Rectal smooth muscle tissue (tissue), 1 donor: ENCODE results near the gene ZCWPW1.
"Not testable (repeated sequence)": the region's sequence is repeated elsewhere in the genome, so short reads cannot be mapped to it uniquely, and the experiment has no call there.

Source experiments
- H3K27ac ChIP-seq: one replicate; pipeline ENCODE4 v1.7.0; 2013; ENCODE audit warnings: low read depth, low read length, inconsistent platforms
- H3K27me3 ChIP-seq: one replicate; pipeline ENCODE4 v1.7.0; 2013; ENCODE audit warnings: low read length; ENCODE audit not compliant: control insufficient read depth, insufficient read depth
- H3K36me3 ChIP-seq: one replicate; pipeline ENCODE4 v1.7.0; 2013; ENCODE audit warnings: low read length; ENCODE audit not compliant: control insufficient read depth, insufficient read depth
- H3K4me1 ChIP-seq: one replicate; pipeline ENCODE4 v1.7.0; 2013; ENCODE audit warnings: low read length; ENCODE audit not compliant: control insufficient read depth, insufficient read depth
- H3K4me3 ChIP-seq: one replicate; pipeline ENCODE4 v1.7.0; 2013; ENCODE audit warnings: low read length
- H3K9ac ChIP-seq: one replicate; pipeline ENCODE4 v1.7.0; 2013; ENCODE audit warnings: low read length

Gene ZCWPW1

DNA sequence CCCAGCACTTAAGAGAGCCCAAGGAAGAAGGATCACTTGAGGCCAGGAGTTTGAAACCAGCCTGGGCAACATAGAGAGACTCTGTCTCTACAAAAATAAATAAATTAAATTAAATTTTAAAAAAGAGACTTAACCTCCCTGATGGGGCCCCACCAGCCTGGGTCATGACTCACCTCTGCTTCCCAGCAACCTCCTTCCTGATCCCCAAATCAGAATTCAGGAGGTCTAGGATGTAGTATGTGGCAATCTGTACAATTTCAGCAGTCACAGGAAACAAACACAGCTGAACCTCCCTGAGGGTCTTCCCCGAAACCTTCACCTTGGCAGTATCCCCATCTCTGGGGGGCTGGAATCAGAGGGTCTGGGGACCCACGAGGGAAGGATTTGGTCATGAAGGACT is 17.5 kb upstream of the ZCWPW1 start:
- no peak overlapping the region for H3K9ac ChIP-seq
- H3K4me3 ChIP-seq: no peak overlapping the region
- no peaks in the 10 kb centered on the region for H3K36me3 ChIP-seq
- H3K27ac ChIP-seq: no peak overlapping the region
- no peaks in the 10 kb centered on the region for H3K4me1 ChIP-seq
- H3K27me3 ChIP-seq: peaks cover 3% of the 10 kb centered on the region

DNA sequence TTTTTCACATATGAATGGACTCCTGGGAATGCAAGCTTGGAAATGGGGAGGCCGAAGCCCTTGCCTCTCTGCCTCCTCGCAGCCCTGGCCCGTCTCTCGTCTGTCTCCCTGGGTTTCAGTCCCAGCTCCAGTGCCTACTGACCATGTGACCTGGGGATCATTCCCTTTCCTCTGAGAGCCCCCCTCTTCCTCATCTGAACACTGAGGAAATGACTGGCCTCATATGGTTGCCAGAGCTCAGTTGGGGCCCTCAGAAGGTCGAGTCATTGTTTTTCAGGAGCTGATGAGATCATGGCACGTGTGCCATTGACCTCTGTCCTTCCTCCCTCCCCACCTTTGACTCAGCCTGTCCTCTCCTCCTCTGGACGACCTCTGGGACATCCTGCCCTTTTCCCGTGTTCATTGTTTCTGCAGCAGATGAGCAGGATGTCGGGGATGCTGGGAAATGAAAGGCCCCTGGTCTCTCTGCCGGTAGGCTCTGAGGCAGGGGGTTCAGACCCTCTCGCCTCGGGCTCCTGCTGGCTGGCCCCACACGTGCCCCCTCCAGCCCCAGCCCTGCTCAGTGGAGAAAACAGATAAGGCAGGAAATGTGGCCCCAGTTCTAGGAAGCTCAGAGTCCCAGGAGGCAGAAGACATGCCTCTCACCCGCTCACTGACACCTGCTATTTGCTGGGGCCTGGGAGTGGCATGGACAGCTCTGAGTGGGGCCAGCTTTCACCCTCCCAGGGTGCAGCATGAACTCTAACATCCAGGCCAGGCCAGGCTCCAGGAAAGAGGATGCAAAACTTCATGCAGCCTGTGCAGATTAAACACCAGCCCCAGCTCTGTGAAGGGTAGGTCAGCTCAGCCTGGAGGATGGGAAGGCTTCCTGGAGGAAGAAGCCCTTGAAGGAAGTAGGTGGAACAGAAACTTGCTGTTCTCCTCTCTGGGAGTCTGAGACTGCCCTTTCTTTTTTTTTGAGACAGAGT is 16.1 kb upstream of the ZCWPW1 start:
- Histone ChIP-seq H3K9ac (no peak overlapping the region), H3K27ac (no peak overlapping the region), H3K27me3 (peaks cover 3% of the 10 kb centered on the region), H3K36me3 (no peaks in the 10 kb centered on the region), H3K4me1 (no peaks in the 10 kb centered on the region), H3K4me3 (no peak overlapping the region)

DNA sequence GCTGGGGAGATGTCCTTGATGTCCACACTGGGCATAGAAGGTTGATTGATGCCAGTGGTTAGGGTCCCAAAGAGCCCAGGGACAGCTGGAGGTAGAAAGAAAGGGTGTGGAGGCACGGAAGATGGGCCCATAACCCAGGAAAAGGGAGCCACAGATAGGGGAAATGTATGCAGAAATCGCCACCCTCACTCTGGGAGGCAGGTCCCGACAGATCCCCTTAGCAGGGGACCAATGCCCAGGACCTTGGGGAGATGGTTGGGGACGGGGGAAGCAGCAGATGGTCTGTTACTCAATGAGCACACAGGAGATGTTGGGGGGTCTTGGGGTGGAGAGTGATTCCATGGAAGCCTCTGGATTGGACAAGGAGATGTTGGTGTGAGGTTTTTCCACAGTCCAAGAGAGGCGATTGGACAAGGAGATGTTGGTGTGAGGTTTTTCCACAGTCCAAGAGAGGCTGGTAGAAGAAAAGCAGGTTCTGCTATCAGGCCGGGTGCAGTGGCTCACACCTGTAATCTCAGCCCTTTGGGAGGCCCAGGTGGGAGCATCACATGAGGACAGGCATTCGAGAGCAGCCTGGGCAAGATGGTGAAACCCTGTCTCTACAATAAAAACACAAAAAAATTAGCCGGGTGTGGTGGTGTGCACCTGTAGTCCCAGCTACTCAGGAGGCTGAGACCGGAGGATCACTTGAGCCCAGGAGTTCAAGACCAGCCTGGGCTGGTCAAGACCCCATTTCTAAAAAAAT is 14.8 kb upstream of the ZCWPW1 start:
- H3K27ac ChIP-seq: no peak overlapping the region
- no peak overlapping the region for H3K9ac ChIP-seq

DNA sequence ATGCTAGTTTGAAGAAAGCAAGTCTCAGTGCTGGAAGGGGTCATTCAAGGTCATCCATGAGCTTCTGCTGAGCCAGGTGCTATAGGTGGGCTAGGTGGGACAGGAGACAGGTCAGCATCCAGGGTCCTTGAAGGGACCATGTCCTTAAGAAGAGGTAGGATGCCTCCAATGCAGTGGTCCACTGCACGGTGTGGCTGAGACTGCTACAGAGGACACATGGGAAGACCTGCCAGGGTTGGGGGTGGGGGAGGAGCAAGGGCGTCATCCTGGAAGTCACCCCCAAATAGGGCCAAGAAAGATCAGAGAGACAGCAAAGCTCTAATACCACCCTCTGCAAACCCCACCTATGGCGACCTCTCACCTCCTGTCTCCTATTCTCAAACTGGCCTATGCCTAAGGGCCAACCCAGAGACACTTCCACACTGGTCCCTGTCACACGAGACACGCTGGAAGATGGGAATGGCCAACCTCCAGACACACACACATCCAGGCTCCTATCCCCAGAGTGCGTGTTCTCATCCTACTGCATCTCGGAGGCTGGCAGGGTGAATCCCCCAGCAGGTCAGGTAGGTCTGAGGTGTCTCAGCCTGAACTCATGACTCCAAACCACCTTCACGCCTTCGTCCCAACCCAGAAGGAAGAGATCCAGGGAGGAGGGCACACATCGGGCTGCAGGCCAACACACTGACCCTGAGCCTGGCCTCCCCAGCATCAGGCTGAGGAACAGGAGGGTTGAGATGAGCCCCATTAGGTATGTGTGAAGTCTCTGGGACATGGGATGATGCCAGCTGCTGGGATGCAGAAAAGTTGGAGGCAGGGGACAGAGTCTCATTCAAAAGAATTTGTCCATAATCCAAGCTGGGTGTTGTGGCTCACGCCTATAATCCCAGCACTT is 13.4 kb upstream of the ZCWPW1 start:
- Histone ChIP-seq H3K4me1 (no peaks in the 10 kb centered on the region), H3K9ac (no peak overlapping the region), H3K36me3 (no peaks in the 10 kb centered on the region), H3K27me3 (peaks cover 3% of the 10 kb centered on the region), H3K4me3 (no peak overlapping the region), H3K27ac (no peak overlapping the region)

More for the DNA sequence above, 14.8 kb upstream of the ZCWPW1 start:
- Histone ChIP-seq H3K36me3 (no peaks in the 10 kb centered on the region), H3K27me3 (peaks cover 3% of the 10 kb centered on the region), H3K4me3 (no peak overlapping the region), H3K4me1 (no peaks in the 10 kb centered on the region)

DNA sequence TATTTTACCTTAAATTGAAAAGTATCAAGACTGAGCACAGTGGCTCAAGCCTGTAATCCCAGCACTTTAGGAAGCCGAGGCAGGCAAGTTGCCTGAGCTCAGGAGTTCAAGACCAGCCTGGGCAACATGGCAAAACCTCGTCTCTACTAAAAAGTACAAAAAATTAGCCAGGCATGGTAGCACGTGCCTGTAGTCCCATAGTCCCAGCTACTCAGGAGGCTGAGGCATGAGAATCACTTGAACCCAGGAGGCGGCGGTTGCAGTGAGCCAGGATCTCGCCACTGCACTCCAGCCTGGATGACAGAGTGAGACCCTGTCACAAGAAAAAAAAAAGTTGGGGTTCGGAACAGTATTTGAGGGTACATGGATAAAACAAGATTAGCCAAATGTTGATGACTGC is 10.7 kb upstream of the ZCWPW1 start:
- H3K36me3 ChIP-seq, H3K9ac ChIP-seq, H3K27me3 ChIP-seq, H3K4me1 ChIP-seq, H3K4me3 ChIP-seq, H3K27ac ChIP-seq: not testable (repeated sequence)

DNA sequence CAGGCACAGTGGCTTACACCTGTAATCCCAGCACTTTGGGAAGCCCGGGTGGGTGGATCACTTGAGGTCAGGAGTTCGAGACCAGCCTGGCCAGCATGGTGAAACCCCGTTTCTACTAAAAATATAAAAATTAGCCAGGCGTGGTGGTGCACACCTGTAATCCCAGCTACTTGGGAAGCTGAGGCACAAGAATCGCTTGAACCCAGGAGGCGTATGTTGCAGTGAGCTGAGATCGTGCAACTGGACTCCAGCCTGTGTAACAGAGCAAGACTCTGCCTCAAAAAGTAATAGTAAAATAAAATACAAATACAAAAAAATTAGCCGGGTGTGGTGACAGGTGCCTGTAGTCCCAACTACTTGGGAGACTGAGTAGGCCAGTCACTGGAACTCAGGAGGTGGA is 10.2 kb upstream of the ZCWPW1 start:
- H3K27me3 ChIP-seq, H3K36me3 ChIP-seq: not testable (repeated sequence)

DNA sequence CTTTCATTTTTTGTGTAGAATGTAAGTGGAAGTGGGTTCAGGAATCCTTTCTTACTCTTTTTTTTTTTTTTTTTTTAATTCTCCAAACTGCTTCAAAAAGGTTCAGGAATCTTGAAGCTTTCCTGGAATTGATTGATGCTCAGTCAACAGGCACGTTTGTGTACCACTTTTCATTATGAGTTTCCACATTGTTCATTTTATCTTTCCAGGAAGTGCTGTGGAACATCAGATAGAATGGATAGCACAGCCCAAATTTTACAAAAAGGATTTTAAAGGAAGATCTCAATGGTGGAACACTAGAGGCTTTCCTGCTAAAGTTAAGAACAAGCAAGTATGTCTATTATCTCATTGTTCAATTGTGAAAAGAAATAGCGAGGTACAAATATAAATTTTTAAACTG is 9.7 kb upstream of the ZCWPW1 start:
- no peak overlapping the region for H3K27ac ChIP-seq
- no peak overlapping the region for H3K9ac ChIP-seq
- H3K36me3 ChIP-seq: peaks cover 5% of the 10 kb centered on the region
- H3K27me3 ChIP-seq: peaks cover 2% of the 10 kb centered on the region
- peaks cover 5% of the 10 kb centered on the region for H3K4me1 ChIP-seq
- H3K4me3 ChIP-seq: no peak overlapping the region

More for the DNA sequence above, 10.2 kb upstream of the ZCWPW1 start:
- not testable (repeated sequence) for H3K9ac ChIP-seq, H3K27ac ChIP-seq, H3K4me3 ChIP-seq, H3K4me1 ChIP-seq

DNA sequence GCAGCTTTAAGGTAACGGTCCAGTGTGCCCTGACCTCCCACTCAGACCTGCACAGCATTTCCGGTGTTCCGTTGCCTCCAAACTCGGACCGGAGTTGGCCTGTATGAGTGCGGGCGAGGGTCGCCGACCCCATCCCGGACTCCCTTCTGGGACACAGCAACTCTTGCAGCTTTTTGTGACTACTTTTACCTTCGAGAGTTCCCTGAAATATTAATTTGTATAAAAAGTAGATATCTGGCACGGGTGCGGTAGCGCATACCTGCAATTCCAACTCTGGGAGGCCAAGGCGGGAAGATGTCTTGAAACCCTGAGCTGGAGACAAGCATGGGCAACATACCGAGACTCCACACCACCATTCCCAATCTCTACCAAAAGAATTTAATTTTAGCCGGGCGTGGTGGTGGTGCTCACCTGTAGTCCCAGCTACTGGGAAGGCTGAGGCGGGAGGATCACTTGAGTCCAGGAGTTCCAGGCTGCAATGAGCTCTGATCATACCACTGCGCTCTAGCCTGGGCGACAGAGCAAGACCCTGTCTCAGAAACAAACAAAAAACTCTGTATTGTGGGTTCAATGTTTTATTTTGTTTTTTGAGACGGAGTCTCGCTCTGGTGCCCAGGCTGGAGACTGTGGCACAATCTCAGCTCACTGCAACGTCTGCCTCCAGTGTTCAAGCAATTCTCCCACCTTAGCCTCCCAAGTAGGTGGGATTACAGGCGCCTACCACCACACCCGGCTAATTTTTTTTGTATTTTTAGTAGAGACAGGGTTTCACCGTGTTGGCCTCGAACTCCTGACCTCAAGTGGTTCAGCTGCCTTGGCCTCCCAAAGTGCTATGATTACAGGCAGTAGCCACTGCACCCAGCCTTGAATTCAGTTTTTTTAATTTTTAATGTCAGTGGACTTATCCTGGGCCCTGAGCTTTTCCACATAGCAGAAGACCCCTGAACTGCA is 8.9 kb upstream of the ZCWPW1 start:
- no peak overlapping the region for H3K27ac ChIP-seq
- no peak overlapping the region for H3K4me3 ChIP-seq
- peaks cover 5% of the 10 kb centered on the region for H3K36me3 ChIP-seq
- no peak overlapping the region for H3K9ac ChIP-seq
- H3K4me1 ChIP-seq: peaks cover 5% of the 10 kb centered on the region
- H3K27me3 ChIP-seq: no peaks in the 10 kb centered on the region

DNA sequence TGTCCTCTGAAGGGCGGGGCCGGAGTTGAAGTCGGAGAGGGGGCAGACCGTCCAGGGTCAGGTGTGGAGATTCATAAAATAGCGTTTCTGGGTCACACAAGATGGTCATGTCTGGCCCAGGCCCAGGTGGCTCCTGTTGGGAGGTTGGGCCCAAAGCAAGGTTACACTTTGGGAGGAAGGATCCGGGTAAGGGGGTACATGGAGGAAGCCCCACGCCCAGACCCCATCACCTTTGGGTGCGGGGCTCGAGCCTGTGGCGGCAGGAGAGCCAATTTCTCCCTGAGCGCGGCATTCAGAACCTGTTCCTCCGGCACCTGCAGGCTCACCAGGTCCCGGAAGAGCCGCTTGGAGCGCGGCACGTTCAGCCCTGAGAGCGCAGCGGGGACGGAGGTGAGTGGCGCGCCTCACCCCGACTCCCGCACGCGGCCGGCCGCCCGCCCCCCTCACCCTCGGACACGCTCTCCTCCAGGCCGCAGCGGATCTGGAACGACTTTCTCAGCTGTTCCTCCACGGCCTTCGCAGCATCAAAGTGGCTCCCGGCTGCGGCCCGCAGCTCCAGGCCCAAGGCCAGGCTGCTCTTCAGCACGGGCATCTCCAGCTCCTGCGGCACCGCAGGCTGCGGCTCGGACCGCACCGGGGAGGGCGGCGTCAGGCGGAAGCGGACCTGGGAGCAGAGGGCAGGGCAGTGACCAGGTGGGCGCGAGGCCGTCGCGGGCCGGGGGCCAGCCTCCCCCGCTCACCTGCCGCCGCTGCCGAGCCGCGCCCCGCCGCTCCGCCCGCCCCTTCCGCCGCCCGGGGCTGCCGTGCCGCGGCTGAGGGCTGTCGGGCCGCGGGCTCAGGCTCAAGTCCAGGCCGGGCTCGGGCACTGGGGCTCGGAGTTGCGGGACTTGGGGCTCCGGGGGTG is 7.2 kb upstream of the ZCWPW1 start:
- H3K27ac ChIP-seq: peak overlapping the region; percentile 92
- no peaks in the 10 kb centered on the region for H3K27me3 ChIP-seq
- H3K4me3 ChIP-seq: peak overlapping the region; percentile 91
- H3K36me3 ChIP-seq: peaks cover 5% of the 10 kb centered on the region
- H3K9ac ChIP-seq: peak overlapping the region; percentile 90
- H3K4me1 ChIP-seq: peaks cover 10% of the 10 kb centered on the region

DNA sequence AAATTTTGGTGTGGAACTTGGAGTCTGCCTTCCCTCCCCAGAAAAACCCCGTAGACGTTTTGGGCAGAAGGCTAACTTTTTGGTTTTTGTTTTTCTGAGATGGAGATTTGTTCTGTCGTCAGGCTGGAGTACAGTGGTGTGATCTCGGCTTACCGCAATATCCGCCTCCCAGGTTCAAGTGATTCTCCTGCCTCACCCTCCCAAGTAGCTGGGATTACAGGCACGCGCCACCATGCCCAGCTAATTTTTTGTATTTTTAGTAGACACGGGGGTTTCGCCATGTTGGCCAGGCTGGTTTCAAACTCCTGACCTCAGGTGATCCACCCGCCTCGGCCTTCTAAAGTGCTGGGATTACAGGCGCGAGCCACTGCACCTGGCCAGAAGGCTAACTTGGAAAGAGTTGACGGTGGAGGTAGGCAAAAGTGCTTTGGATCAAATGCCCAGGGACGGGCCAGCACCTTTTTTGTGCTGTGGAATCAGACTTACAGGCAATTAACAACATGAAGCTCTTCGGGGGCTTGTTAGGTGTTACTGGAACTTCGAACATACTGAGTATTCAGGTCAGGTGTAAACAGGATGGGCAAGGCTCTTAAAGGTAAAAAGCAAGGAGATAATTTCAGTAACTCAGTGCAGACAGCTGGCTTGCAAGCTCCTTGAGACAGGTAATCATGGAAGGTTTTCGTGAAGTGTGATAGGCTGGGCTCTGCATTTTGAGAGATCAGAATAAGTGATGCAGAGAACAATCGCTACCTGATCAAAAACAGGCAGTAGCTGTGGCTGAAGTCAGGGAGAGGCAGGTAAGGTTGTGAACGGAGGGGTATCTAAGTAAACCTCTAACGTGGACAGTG is 6.0 kb upstream of the ZCWPW1 start:
- Histone ChIP-seq H3K4me3 (peak overlapping the region; percentile 91), H3K9ac (no peak overlapping the region), H3K4me1 (peaks cover 11% of the 10 kb centered on the region), H3K27ac (no peak overlapping the region), H3K27me3 (no peaks in the 10 kb centered on the region), H3K36me3 (peaks cover 5% of the 10 kb centered on the region)
